LNCAP (cell line): ENCODE measurements around the gene DPYD.

Source experiments
- CTCF ChIP-seq: fragments of 450-650 bp; IDR thresholded peaks from 2 replicates; pipeline ENCODE4 v1.5.1; 2017; ENCODE audit warnings: mild to moderate bottlenecking

DPYD gene

GRCh38 chr1:97074771-97075170 lies 846.1 kb downstream of the DPYD start:
- TF ChIP-seq CTCF, result no peak

GRCh38 chr1:97073936-97074335 lies 846.9 kb downstream of the DPYD start:
- no peak for TF ChIP-seq CTCF

- TF ChIP-seq CTCF, result no peak
Observed at GRCh38 chr1:97073169-97073568, 847.7 kb downstream of the DPYD start.

GRCh38 chr1:97071173-97071572 lies 849.7 kb downstream of the DPYD start:
- TF ChIP-seq CTCF, result no peak

GRCh38 chr1:97070376-97070775 lies 850.5 kb downstream of the DPYD start:
- TF ChIP-seq CTCF, result no peak

- no peak for TF ChIP-seq CTCF
Observed at GRCh38 chr1:97069312-97069711, 851.5 kb downstream of the DPYD start.

- TF ChIP-seq CTCF, result no peak
Observed at GRCh38 chr1:97066860-97067259, 854.0 kb downstream of the DPYD start.

- TF ChIP-seq CTCF, result no peak
Observed at GRCh38 chr1:97063532-97063931, 857.3 kb downstream of the DPYD start.
